Gastrocnemius medialis (tissue), 4 donors: Measurements from ENCODE around the gene ACBD3. TPM values are rescaled to one million over a fixed set of nuclear protein-coding genes. Genes with fewer than 3 reads are reported as not detected.

Source experiments
- ATAC-seq, 2 donors: fragments of 150-250 bp; one replicate each; pipeline ENCODE4 v1.9.1; 2016
- DNase-seq, 2 donors: peaks; one replicate each; pipeline ENCODE4 v3.0.0-alpha.2; 2019
- H3K27ac ChIP-seq, 4 donors: fragments of 200-600 bp; sonication (generic); 1 replicate in 1 of 4; 2 replicates in 3 of 4; pipeline ENCODE4 v1.5.1; 2016 to 2018; ENCODE audit warnings: mild to moderate bottlenecking in 2 of 4, moderate library complexity in 1 of 4
- H3K27me3 ChIP-seq, 3 donors: fragments of 200-600 bp; sonication (generic) in 2 of 3; 1 replicate in 1 of 3; 2 replicates in 2 of 3; pipeline versions ENCODE4 v1.5.1 to v1.6.0; 2016 to 2019; ENCODE audit warnings: mild to moderate bottlenecking in 1 of 3, moderate library complexity in 1 of 3
- H3K36me3 ChIP-seq, 2 donors: fragments of 200-600 bp; sonication (generic) in 1 of 2; one replicate each; pipeline ENCODE4 v1.5.1; 2017 to 2018
- H3K4me1 ChIP-seq, 2 donors: fragments of 200-600 bp; sonication (generic) in 1 of 2; one replicate each; pipeline ENCODE4 v1.5.1; 2016 to 2017; ENCODE audit warnings: mild to moderate bottlenecking in 2 of 2
- H3K4me3 ChIP-seq, 4 donors: fragments of 200-600 bp; sonication (generic) in 3 of 4; 1 replicate in 1 of 4; 2 replicates in 3 of 4; pipeline ENCODE4 v1.5.1; 2016 to 2019; ENCODE audit warnings: mild to moderate bottlenecking in 2 of 4
- H3K9me3 ChIP-seq, 3 donors: fragments of 200-600 bp; sonication (generic) in 2 of 3; 1 replicate in 1 of 3; 2 replicates in 2 of 3; pipeline ENCODE4 v1.5.1; 2016 to 2019
- CTCF ChIP-seq, 5 experiments: fragments of 450-650 bp in 3 of 5; fragments of 200-600 bp in 2 of 5; sonication (generic) in 2 of 5; IDR thresholded peaks in 4 of 5; conservative IDR thresholded peaks in 1 of 5; 1 replicate in 4 of 5; 2 replicates in 1 of 5; pipeline ENCODE4 v1.5.1; 2016 to 2019; ENCODE audit warnings: antibody characterized with exemption in 5 of 5, mild to moderate bottlenecking in 3 of 5, moderate library complexity in 3 of 5
- POLR2A ChIP-seq, 2 donors: fragments of 450-650 bp; IDR thresholded peaks; one replicate each; pipeline ENCODE4 v1.6.1; 2017; ENCODE audit warnings: antibody characterized with exemption in 2 of 2, mild to moderate bottlenecking in 2 of 2, moderate library complexity in 2 of 2
- in situ Hi-C, 4 donors: fragments of 200-750 bp; cut with MboI; loops; one replicate each; pipeline versions ENCODE4 v1.15.0 to v1.8.0; 2017; ENCODE audit warnings: low sequenced_read_pairs in 4 of 4
- intact Hi-C: fragments of 100-400 bp; cut with DNase I; formaldehyde crosslinking; loops from one replicate; pipeline ENCODE4 v1.15.1; 2023; ENCODE audit warnings: low total_unique reads
- total RNA-seq, 4 donors: library from RNA; depleted of rRNA; stranded (reverse); fragments of >200 nt; gene quantifications; one replicate each; pipeline versions ENCODE4 v1.1.0 to v1.2.3, GENCODE V29; 2016

Gene ACBD3
- total RNA-seq, 4 donors from 2014 or later = 31.1 to 43.9 (median 36.6) TPM

DNA sequence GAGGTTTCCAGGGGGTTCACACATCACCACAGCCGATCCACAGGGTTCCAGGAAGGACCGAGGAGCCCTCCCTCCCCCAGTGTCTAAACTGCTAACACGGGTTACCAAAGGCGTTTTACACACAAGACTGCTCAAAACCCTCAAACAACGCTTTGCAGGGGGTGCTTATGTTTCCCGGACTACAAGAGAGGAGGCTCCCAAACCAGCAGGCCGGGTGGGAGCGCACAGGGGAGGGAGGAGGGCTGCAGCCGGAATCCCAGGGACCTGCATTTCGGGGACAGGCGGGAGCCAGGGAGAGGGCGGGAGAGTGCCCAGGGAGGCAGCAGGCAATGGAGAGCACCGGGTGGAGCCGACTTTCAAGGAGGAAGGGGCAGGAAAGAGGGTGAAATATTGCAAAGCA, 50.8 kb downstream of the ACBD3 start:
- H3K9me3 ChIP-seq = no peaks in the 10 kb centered on the region
- no peaks in the 10 kb centered on the region for H3K4me1 ChIP-seq
- no peak for DNase-seq
- no peak overlapping the region for H3K4me3 ChIP-seq
- in situ Hi-C loops (loop anchor here in 1 of 4 donors (10.0 kb wide), 1 partner anchor 59 kb away; no protein-coding TSS in a partner anchor), intact Hi-C loops (no loop called here)
- ATAC-seq = no peak
- TF ChIP-seq CTCF (IDR thresholded peaks at IDR 0.05 in 4 of 5, conservative IDR thresholded peaks at IDR 0.05 in 1 of 5) = no peak
- TF ChIP-seq POLR2A (IDR thresholded peaks at IDR 0.05) = no peak
- H3K27me3 ChIP-seq = peaks cover 0 to under 1% (median 0%) of the 10 kb centered on the region in 3 donors
- no peak overlapping the region for H3K27ac ChIP-seq
- no peaks in the 10 kb centered on the region for H3K36me3 ChIP-seq

DNA sequence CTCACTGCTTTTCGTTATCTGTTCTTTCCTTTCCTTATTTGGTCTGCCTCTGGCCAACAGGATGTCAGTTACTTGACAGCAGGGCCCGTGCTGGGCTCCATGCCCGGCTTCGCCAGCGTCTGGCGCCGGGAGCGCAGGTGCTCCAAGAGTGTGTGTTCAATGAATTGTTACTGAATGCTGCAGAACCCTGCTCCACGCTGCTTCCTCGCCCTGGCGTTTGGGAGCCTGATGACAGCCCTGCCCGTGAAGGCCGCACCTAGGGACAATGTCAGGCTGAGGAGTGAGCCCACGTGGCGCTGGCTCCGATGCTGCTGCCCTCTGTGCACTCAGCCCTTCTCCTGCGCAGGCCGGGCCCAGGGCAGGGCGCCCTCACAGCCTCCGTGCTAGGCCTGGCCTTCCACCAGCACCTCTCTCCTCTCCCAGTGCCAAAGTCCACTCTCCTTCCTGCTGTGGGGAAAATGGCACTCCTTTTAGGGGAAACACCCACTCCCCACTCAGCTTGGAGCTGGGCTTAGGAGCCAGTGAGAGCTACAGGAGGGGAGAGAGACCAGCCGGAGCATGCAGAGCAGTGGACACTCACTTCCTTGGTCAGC, 51.4 kb downstream of the ACBD3 start:
- H3K9me3 ChIP-seq = no peaks in the 10 kb centered on the region
- ATAC-seq (peak in 1 of 2 donors; percentile 27), DNase-seq (no peak)
- intact Hi-C loops = no loop called here
- H3K4me3 ChIP-seq = no peak overlapping the region
- TF ChIP-seq CTCF (IDR thresholded peaks at IDR 0.05 in 4 of 5, conservative IDR thresholded peaks at IDR 0.05 in 1 of 5) (no peak), POLR2A (IDR thresholded peaks at IDR 0.05) (no peak)
- in situ Hi-C loops = loop anchor here in 1 of 4 donors (10.0 kb wide), 1 partner anchor 60 kb away; no protein-coding TSS in a partner anchor
- peaks cover 0 to 3% (median 0%) of the 10 kb centered on the region in 3 donors for H3K27me3 ChIP-seq
- H3K36me3 ChIP-seq = no peaks in the 10 kb centered on the region
- no peaks in the 10 kb centered on the region for H3K4me1 ChIP-seq
- no peak overlapping the region for H3K27ac ChIP-seq

DNA sequence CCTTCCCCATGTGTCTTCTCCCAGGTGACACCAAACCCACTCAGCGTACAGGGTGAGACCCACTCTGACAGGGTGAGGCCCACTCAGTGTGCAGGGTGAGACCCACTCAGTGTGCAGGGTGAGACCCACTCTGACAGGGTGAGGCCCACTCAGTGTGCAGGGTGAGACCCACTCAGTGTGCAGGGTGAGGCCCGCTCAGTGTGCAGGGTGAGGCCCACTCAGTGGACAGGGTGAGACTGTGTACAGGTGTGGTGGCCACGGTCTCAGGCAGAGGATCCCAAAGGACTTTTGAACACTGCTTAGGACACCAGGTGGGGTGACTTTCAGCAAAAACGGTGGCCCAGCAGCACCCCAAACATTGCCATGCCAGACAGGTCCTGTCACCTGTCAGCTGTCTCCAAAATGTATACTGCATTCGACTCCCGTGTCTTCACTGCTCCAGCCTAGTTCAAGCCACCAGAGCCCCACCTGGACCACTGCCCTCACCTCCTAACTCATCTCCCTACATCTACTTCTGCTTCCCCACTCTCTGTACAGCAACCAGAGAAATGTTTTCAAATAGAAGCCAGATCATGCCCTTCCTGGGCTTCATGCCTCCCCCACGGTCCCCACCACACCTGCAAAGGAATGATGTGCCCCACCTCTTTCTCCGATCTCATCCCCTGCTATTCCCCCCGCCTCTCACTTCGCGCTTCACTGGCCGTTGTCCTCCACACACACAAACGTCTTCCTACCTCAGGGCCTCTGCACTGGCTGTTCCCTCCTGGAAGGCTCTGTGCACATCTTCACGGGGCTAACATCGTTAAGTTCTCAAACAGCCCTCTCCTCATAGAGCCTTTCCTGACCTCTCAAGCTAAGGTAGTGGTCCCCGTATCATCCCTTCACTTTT, 52.1 kb downstream of the ACBD3 start:
- Histone ChIP-seq H3K27me3 (peaks cover 0 to 3% (median 0%) of the 10 kb centered on the region in 3 donors), H3K9me3 (no peaks in the 10 kb centered on the region), H3K4me3 (no peak overlapping the region), H3K27ac (no peak overlapping the region), H3K36me3 (no peaks in the 10 kb centered on the region), H3K4me1 (no peaks in the 10 kb centered on the region)
- no peak for DNase-seq
- TF ChIP-seq CTCF (IDR thresholded peaks at IDR 0.05 in 4 of 5, conservative IDR thresholded peaks at IDR 0.05 in 1 of 5) (no peak), POLR2A (IDR thresholded peaks at IDR 0.05) (no peak)
- in situ Hi-C loops (loop anchor here in 1 of 4 donors (10.0 kb wide), 1 partner anchor 60 kb away; no protein-coding TSS in a partner anchor), intact Hi-C loops (no loop called here)
- ATAC-seq = no peak

DNA sequence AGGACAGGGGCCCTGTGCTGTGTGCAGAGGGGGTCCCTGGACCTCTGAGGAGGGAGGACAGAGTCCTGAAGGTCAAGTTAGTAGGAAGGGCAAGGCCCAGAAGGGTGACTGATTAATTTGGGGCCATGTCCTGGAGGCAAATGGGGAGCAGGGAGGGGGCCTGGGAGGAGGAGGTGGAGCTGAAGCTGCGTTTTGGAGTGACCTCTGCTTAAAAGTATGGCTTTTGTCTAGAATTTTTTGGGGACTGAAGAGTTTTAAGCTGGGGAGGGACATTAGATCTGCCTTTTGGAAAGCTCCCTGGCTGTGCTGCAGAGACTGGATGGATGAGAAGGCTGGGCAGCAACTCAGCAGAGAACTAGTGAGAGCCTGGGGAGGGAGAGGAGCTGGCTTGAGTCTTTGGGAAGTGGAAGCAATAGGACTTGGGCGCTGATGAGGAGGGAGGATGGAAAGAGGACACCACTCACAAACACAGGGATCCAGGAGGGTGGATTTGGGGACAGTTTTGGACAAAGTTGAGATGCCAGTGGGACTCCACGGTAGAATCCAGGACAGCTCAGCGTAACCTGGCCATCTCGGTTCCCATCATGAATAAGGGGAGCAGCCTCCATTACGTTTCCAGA, 52.9 kb downstream of the ACBD3 start:
- DNase-seq (no peak), ATAC-seq (no peak)
- Histone ChIP-seq H3K4me1 (no peaks in the 10 kb centered on the region), H3K9me3 (no peaks in the 10 kb centered on the region), H3K4me3 (no peak overlapping the region), H3K36me3 (no peaks in the 10 kb centered on the region), H3K27me3 (peaks cover 0 to 3% (median 0%) of the 10 kb centered on the region in 3 donors), H3K27ac (no peak overlapping the region)
- in situ Hi-C loops (loop anchor here in 1 of 4 donors (10.0 kb wide), 1 partner anchor 61 kb away; no protein-coding TSS in a partner anchor), intact Hi-C loops (no loop called here)
- TF ChIP-seq POLR2A (IDR thresholded peaks at IDR 0.05) (no peak), CTCF (IDR thresholded peaks at IDR 0.05 in 4 of 5, conservative IDR thresholded peaks at IDR 0.05 in 1 of 5) (no peak)
